Measurements from ENCODE around the gene ZNF337.
"Not testable (repeated sequence)": the region's sequence is repeated elsewhere in the genome, so short reads cannot be mapped to it uniquely, and the experiment has no call there.

The ZNF337 gene

DNA sequence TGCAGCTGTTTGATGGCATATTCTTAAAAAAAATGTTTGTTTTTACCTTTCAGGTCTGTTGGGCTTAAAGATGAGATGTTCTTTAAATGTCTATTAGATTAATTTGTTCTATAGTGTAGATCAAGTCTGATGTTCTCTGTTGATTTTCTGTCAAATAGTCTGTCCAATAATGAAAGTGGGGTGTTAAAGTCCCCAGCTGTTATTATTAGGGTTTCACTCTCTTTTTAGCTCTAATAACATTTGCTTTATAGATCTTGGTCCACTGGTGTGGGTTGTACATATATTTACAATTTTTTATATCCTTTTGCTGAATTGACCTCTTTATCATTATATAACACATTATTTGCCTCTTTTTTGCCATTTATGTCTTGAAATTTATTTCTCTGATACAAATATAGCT is 11.0 kb upstream of the ZNF337 start:
- H3K4me1 ChIP-seq (ENCODE audit: insufficient read depth, low read length) = no peaks in the 10 kb centered on the region
- H3K9ac ChIP-seq (ENCODE audit: low read depth, low read length) = no peak overlapping the region
- H3K36me3 ChIP-seq (ENCODE audit: insufficient read depth, low read length) = no peaks in the 10 kb centered on the region
- H3K9me3 ChIP-seq (ENCODE audit: control insufficient read depth, insufficient read depth, low read length) = no peaks in the 10 kb centered on the region

DNA sequence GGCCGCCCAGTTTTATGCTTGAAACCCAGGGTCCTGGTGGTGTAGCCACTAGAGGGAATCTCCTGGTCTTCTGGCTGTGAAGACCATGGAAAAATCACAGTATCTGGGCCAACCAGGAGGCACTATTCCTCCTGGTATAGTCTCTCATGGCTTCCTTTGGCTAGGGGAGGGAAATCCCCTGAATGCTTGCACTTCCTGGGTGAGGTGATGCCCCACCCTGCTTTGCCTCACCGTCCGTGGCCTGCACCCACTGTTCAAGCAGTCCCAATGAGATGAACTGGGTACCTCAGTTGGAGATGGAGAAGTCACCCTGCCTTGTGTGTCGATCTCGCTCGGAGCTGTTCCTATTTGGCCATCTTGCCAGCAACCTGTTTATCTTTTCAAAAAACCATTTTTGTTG is 10.1 kb upstream of the ZNF337 start:
- no peaks in the 10 kb centered on the region for H3K36me3 ChIP-seq (ENCODE audit: insufficient read depth, low read length)
- no peaks in the 10 kb centered on the region for H3K4me1 ChIP-seq (ENCODE audit: insufficient read depth, low read length)
- H3K9me3 ChIP-seq (ENCODE audit: control insufficient read depth, insufficient read depth, low read length) = no peaks in the 10 kb centered on the region
- H3K9ac ChIP-seq (ENCODE audit: low read depth, low read length) = no peak overlapping the region

DNA sequence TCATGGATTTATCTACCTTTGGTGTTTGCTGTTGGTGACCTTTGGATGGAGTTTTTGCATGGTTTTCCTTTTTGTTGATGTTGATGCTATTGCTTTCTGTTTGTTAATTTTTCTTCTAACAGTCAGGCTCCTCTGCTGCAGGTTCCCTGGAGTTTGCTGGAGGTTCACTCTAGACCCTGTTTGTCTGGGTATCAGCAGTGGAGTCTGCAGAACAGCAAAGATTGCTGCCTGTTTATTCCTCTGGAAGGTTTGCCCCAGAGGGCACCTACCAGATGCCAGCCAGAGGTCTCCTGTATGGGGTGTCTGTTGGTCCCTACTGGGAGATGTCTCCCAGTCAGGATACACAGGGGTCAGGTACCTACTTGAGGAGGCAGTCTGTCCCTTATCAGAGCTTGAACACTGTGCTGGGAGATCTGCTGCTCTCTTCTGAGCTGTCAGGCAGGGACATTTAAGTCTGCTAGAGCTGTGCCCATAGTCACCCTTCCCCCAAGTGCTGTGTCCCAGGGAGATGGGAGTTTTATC is 9.2 kb upstream of the ZNF337 start:
- Histone ChIP-seq H3K9me3 (ENCODE audit: control insufficient read depth, insufficient read depth, low read length) (no peaks in the 10 kb centered on the region), H3K4me1 (ENCODE audit: insufficient read depth, low read length) (no peaks in the 10 kb centered on the region), H3K36me3 (ENCODE audit: insufficient read depth, low read length) (no peaks in the 10 kb centered on the region), H3K9ac (ENCODE audit: low read depth, low read length) (no peak overlapping the region)

DNA sequence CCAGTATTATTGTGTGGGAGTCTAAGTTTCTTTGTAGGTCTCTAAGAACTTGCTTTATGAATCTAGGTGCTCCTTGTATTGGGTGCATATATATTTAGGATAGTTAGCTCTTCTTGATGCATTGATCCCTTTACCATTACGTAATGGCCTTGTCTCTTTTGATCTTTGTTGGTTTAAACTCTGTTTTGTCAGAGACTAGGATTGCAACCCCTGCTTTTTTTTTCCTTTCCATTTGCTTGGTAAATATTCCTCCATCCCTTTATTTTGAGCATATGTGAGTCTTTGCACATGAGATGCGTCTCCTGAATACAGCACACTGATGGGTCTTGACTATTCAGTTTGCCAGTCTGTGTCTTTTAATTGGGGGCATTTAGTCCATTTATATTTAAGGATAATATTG is 7.7 kb upstream of the ZNF337 start:
- H3K4me1 ChIP-seq (ENCODE audit: insufficient read depth, low read length); H3K9ac ChIP-seq (ENCODE audit: low read depth, low read length); H3K9me3 ChIP-seq (ENCODE audit: control insufficient read depth, insufficient read depth, low read length); H3K36me3 ChIP-seq (ENCODE audit: insufficient read depth, low read length): not testable (repeated sequence)

DNA sequence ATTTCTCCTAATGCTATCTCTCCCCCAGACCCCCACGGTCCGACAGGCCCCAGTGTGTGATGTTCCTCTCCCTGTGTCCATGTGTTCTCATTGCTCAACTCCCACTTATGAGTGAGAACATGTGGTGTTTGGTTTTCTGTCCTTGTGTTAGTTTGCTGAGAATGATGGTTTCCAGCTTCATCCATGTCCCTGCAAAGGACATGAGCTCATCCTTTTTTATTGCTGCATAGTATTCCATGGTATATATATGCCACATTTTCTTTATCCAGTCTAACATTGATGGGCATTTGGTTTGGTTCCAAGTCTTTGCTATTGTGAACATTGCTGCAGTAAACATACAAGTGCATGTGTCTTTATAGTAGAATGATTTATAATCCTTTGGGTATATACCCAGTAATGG is 4.2 kb upstream of the ZNF337 start:
- not testable (repeated sequence) for H3K4me1 ChIP-seq (ENCODE audit: insufficient read depth, low read length); H3K9me3 ChIP-seq (ENCODE audit: control insufficient read depth, insufficient read depth, low read length); H3K9ac ChIP-seq (ENCODE audit: low read depth, low read length); H3K36me3 ChIP-seq (ENCODE audit: insufficient read depth, low read length)

DNA sequence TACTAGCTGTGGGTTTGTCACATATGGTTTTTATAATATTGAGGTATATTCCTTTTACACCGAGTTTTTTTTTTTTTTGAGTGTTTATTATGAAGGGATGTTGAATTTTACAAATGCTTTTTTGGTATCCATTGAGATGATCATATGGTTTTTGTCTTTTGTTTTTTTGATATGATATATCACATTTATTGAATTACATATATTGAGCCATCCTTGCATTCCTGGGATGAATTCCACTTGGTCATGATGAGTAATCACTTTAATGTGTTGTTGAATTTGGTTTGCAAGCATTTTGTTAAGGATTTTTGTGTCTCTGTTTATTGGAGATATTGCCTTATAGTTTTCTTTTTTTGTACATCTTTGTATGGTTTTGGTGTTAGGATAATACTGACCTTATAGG is 3.3 kb upstream of the ZNF337 start:
- no peak overlapping the region for H3K9ac ChIP-seq (ENCODE audit: low read depth, low read length)
- no peaks in the 10 kb centered on the region for H3K9me3 ChIP-seq (ENCODE audit: control insufficient read depth, insufficient read depth, low read length)
- no peaks in the 10 kb centered on the region for H3K4me1 ChIP-seq (ENCODE audit: insufficient read depth, low read length)
- H3K36me3 ChIP-seq (ENCODE audit: insufficient read depth, low read length) = no peaks in the 10 kb centered on the region

DNA sequence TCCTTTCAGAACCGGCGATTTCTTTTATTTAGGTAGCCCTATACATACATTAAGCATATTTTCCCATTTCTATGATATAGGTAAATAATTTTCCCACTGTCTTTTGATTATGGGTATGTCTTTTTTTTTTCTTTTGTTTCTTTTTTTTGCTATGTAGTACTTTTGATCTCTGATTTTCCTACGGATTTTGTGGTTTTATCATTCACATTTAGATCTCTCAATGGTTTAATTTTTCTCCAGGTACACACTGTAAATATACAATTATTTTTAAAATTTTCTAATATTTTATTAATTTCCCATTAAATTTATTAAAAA is 436 bp upstream of the ZNF337 start:
- Histone ChIP-seq H3K36me3 (ENCODE audit: insufficient read depth, low read length) (no peaks in the 10 kb centered on the region), H3K9me3 (ENCODE audit: control insufficient read depth, insufficient read depth, low read length) (no peaks in the 10 kb centered on the region), H3K4me1 (ENCODE audit: insufficient read depth, low read length) (no peaks in the 10 kb centered on the region), H3K9ac (ENCODE audit: low read depth, low read length) (peak overlapping the region; percentile 92)

DNA sequence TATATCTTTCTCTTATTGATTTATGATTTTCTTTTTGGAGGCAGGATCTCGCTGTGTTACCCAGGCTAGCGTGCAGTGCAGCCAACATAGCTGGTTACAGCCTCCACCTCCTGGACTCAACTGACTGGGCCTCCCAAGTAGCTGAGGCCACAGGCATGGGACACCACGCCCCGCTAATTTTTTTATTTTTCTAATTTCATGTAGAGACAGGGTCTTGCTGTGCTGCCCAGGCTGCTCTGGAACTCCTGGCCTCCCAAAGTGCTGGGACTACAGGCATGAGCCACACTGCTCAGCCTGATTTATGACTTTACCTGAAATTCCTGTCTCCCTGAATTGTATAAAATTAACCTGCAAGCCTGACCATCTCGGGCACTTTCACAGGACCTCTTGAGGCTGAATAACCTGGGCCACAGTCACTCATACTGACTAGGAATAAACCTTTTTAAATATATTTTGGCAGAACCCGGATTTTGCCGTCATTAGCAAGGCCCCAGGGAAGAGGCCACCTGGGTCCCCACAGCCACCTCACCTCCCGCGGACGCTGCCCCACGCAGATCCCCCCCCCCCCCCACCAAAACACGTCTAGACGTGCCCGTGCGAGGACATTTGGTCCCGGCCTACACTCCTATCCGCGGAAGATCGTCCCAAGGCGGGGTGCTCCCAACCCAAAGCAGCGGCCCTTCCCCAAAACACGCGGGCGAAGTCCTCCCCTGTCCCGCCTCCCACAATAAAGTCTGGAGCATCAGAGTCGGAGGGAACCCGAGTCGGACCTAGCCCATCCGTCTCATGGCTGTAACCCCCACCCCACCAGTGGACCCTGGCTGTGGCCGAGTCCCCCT is 902 bp downstream of the ZNF337 start:
- H3K36me3 ChIP-seq (ENCODE audit: insufficient read depth, low read length) = no peaks in the 10 kb centered on the region
- H3K9ac ChIP-seq (ENCODE audit: low read depth, low read length) = peak overlapping the region; percentile 92
- H3K4me1 ChIP-seq (ENCODE audit: insufficient read depth, low read length) = no peaks in the 10 kb centered on the region
- H3K9me3 ChIP-seq (ENCODE audit: control insufficient read depth, insufficient read depth, low read length) = no peaks in the 10 kb centered on the region

DNA sequence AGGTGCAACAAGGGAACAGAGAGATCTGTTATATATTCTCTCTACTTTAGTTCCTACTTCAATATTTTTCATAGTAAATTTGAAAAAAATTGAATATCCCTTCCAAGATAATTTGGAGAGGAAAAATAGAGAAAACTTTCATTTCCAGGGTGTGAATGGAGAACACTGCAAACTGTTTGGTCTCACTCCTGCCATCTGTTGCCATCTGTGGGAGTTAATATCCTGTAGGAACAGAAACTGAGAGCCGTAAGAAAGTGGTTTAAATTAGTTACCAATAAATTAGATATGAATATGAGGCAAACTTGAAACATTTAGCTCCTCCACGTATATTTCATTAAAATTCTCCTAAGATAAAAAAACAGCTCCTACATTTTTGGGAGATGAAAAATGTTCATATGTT is 4.2 kb downstream of the ZNF337 start:
- no peaks in the 10 kb centered on the region for H3K4me1 ChIP-seq (ENCODE audit: insufficient read depth, low read length)
- no peaks in the 10 kb centered on the region for H3K36me3 ChIP-seq (ENCODE audit: insufficient read depth, low read length)
- H3K9me3 ChIP-seq (ENCODE audit: control insufficient read depth, insufficient read depth, low read length) = no peaks in the 10 kb centered on the region
- no peak overlapping the region for H3K9ac ChIP-seq (ENCODE audit: low read depth, low read length)

DNA sequence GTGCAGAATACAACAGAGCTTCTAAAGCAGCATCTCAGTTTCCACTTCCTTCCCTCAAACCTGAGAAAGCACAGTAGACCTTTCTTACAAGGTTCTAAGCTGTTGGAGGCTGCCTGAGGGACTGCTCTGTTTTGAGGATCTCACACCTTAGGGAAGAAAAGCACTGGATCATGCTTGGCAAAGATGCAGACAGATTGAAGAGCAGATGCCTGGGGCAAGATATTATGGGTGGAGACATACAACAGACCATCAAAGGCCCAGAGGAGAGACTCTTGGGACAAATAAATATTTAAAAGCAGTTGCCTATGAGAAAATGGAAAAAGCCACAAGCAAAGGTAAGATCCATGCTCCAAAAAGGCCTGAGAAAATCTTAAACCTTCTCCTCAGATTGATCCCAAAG is 6.2 kb downstream of the ZNF337 start:
- Histone ChIP-seq H3K9ac (ENCODE audit: low read depth, low read length) (no peak overlapping the region), H3K4me1 (ENCODE audit: insufficient read depth, low read length) (no peaks in the 10 kb centered on the region), H3K36me3 (ENCODE audit: insufficient read depth, low read length) (no peaks in the 10 kb centered on the region; the same call in 1 of the 2 replicates), H3K9me3 (ENCODE audit: control insufficient read depth, insufficient read depth, low read length) (no peaks in the 10 kb centered on the region)

DNA sequence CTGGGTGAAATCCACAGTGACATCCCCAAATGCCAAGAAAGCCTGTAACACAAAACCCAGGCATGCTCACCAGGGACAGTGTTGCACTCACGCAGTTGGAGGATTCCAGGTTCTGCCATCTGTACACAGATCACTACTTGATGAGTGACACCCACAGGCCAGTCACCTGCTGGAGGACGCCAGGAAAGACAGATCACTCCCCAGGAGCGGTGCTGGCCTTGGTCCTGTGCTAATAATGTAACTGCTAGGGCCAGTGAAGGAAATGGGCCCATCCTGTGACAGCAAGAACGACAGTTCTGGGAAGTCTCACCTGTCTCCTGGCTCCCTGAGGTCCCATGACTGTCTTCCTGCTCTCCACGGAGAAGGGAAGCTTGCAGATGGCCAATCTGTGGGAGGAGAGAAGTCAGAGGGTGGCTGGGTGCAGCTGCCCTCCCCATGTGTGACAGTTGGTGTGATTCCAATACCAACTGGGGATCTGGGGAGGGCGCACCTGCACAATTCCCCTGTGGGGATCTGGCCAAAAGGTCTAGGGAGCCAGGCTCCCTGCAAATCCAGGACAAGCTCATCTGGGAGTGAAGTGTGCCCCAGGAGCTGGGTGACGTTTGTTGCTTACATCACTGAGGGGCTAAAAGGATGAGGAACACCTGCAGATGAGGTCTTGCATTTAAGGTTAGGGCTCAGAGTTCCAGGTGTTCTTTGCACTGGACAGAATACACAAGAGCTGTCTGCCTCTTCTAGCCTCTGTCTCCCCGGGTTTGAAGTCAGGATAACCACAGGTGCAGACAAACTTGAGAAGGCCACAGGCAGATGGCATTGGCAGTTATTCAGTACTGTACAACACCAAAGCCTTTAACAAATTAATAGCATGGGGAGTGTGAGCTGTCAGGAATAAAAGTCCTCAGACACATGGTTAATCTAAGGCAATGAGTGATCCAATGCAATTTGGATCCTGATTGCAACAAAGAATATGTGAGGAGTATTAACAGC is 10.3 kb downstream of the ZNF337 start:
- Histone ChIP-seq H3K4me1 (ENCODE audit: insufficient read depth, low read length) (no peaks in the 10 kb centered on the region), H3K36me3 (ENCODE audit: insufficient read depth, low read length) (no peaks in the 10 kb centered on the region; the same call in 1 of the 2 replicates), H3K9ac (ENCODE audit: low read depth, low read length) (no peak overlapping the region), H3K9me3 (ENCODE audit: control insufficient read depth, insufficient read depth, low read length) (no peaks in the 10 kb centered on the region)

DNA sequence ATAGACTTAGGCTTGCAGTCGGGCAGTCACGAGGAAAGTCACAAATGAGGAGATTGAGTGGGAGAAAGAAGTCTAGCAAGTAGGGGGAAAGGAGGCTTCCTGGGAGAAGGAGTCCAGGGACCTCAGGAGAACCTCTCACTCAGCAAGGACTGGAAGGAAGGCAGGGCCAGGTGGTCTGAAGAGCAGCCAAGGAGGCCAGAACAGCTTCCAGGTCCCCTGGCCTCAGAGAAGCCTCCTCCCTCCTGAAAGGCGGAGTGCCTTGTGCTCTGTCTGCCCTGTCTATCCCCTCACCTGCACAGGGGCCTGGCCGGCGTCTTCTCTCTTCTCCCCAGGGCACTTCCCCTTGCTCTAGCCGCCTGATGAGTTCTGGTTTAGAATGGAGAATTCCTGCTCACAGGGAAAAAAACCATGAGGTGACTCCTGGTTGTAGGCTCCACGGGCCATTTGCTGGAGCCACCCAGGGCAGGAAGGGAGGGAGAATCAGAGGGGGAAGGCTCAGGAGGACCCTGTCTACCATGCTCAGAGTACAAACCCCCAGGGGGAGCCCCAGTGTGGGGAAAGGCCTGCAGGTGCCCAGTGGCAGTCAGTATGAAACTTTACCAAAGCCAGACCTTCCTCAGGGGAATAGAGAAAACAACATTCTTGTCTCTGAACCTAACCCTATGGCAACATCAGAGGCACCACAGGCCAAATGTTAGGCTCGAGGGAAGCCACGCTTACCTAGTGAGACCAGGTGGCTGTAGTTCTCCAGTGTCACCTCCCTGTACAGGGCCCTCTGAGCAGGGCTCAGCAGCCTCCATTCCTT is 11.2 kb downstream of the ZNF337 start:
- H3K36me3 ChIP-seq (ENCODE audit: insufficient read depth, low read length) = no peaks in the 10 kb centered on the region; the same call in none of the 2 replicates
- H3K9ac ChIP-seq (ENCODE audit: low read depth, low read length) = no peak overlapping the region
- no peaks in the 10 kb centered on the region for H3K4me1 ChIP-seq (ENCODE audit: insufficient read depth, low read length)
- H3K9me3 ChIP-seq (ENCODE audit: control insufficient read depth, insufficient read depth, low read length) = no peaks in the 10 kb centered on the region

DNA sequence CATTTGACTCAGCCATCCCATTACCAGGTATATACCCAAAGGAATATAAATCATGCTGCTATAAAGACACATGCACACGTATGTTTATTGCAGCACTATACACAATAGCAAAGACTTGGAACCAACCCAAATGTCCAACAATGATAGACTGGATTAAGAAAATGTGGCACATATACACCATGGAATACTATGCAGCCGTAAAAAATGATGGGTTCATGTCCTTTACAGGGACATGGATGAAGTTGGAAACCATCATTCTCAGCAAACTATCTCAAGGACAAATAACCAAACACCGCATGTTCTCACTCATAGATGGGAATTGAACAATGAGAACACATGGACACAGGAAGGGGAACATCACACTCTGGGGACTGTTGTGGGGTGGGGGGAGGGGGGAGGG is 12.8 kb downstream of the ZNF337 start:
- not testable (repeated sequence) for H3K9me3 ChIP-seq (ENCODE audit: control insufficient read depth, insufficient read depth, low read length); H3K36me3 ChIP-seq (ENCODE audit: insufficient read depth, low read length); H3K4me1 ChIP-seq (ENCODE audit: insufficient read depth, low read length); H3K9ac ChIP-seq (ENCODE audit: low read depth, low read length)

DNA sequence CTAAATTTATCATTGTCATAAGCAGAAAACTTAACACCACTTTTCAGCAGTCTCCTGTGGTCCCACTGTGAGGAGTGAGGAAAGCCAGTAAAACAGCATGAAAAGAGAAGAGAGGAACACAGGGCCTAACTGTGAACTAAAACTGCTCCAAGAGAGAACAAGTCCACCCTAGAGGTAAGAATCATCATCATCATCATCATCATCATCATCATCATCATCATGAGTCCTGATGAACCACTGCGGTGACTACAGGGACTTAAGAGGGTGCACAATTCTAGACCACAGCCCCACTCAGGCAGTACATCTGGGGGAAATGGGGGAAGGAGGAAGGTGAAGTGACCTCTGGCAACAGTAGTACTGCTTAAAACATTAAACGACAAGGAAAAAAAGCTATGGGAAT is 13.6 kb downstream of the ZNF337 start:
- no peaks in the 10 kb centered on the region for H3K4me1 ChIP-seq (ENCODE audit: insufficient read depth, low read length)
- no peaks in the 10 kb centered on the region for H3K9me3 ChIP-seq (ENCODE audit: control insufficient read depth, insufficient read depth, low read length)
- no peak overlapping the region for H3K9ac ChIP-seq (ENCODE audit: low read depth, low read length)
- no peaks in the 10 kb centered on the region; the same call in none of the 2 replicates for H3K36me3 ChIP-seq (ENCODE audit: insufficient read depth, low read length)
